ENCODE measurements around the gene ZNF124. TPM values are rescaled to one million over a fixed set of nuclear protein-coding genes. Genes with fewer than 3 reads are reported as not detected.
"Not testable (repeated sequence)": the region's sequence is repeated elsewhere in the genome, so short reads cannot be mapped to it uniquely, and the experiment has no call there.

Gene ZNF124
- polyA plus RNA-seq (ENCODE audit: insufficient read length in 10 of 10), result 1 to 10 TPM; 3.4 to 9.0 (median 6.3) TPM
- long read RNA-seq, donor 1, result 0 reads
- long read RNA-seq, donor 2, result 0 reads
- long read RNA-seq, donor 3, result 0 reads
- long read RNA-seq, donor 4, partial matches to known transcripts, result 0 of 2 reads
- long read RNA-seq, donor 4, other reads (novel, unspliced or antisense), result 0 of 2 reads
- long read RNA-seq, donor 5, partial matches to known transcripts, result 0 of 2 reads
- long read RNA-seq, donor 5, other reads (novel, unspliced or antisense), result 0 of 2 reads
- long read RNA-seq, donor 6, partial matches to known transcripts, result 0 of 1 reads
- long read RNA-seq, donor 6, other reads (novel, unspliced or antisense), result 0 of 1 reads
- long read RNA-seq, donor 7, result 0 reads
- long read RNA-seq, donor 8, result 0 reads
- long read RNA-seq, donor 9, result 0 reads

GRCh38 chr1:247171875-247172563 is at the start of gene ZNF124:
Gene ZNF124 (minus strand): TSS chr1:247172020. CDS start chr1:247171877, 143 bp downstream.
- not testable (repeated sequence) for DNase-seq

- DNase-seq, result not testable (repeated sequence)
Measured at GRCh38 chr1:247220280-247220679, 48.5 kb upstream of the ZNF124 start.

GRCh38 chr1:247218121-247218651 is 46.4 kb upstream of the ZNF124 start:
- no peak for DNase-seq

DNA sequence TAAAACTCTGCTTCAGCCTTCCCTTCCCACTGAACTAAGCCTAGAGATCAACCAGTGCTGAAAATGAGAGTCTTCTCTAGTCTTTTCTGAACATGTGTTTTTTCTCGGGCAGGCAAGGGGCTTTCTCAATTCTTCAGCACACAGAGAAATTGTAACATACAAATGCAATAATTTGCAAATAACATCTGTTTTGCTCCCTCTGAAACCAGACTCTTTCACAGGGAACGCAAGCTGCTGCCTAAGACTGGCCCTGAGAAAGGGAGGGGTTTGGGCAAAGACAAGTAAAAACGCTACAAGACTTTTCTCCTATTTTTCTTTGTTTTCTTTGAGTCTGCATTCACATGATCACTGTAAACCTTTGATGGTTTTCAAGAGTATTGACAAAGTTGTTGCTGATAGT is 44.4 kb upstream of the ZNF124 start:
- peak in 1 of 3 donors; percentile 22 for DNase-seq

DNA sequence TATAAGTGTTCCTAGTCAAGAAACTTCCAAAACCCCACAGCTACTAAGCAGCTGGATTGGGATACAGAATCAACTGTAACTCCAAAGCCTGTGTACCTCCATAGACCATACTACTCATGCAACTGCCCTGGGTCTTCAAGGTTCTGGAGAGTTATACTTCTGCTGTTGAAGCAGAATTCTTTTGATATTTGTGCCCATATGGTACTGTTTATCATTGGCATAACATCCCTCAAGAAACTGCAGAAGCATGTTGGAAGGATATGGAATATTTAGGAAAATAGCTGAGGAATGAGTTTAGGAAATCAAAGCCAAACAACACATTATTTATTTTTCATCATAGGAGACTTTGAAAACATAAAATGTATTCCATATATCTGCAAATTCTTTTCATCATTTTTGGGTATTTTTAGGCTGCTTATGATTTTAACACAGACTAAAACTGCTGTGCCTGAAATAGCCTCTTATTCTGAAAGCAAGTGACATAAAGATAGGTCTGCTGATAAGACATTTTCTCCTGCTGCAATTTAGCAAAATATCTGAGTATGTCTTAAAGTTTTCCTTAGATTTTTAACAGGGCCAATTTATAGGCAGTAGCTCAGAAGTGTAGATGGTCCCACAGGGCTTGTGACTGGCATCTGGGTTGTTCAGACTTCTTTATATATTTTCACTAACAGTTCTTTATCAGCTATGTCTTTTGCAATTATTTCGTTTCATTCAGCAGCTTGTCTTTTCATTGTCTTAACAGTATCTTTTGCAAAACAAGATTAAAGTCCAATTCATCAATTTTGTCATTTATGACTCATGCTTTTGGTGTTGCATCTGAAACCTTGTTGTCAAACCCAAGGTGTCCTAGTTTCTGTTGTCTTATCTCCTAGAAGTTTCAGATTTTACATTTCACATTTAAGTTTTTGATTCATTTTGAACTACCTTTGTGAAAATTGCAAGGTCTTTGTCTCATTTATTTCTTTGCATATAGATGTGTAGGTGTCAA is 41.1 kb upstream of the ZNF124 start:
- no peak for DNase-seq

GRCh38 chr1:247212012-247212411 is 40.2 kb upstream of the ZNF124 start:
- no peak for DNase-seq

- DNase-seq, result no peak
Measured at GRCh38 chr1:247211339-247211738, 39.5 kb upstream of the ZNF124 start.

- DNase-seq, result peak; percentile 93 to 97 (median 96)
Measured at GRCh38 chr1:247210376-247211117, 38.7 kb upstream of the ZNF124 start.

- DNase-seq, result no peak
Measured at GRCh38 chr1:247210062-247210375, 38.2 kb upstream of the ZNF124 start.

DNA sequence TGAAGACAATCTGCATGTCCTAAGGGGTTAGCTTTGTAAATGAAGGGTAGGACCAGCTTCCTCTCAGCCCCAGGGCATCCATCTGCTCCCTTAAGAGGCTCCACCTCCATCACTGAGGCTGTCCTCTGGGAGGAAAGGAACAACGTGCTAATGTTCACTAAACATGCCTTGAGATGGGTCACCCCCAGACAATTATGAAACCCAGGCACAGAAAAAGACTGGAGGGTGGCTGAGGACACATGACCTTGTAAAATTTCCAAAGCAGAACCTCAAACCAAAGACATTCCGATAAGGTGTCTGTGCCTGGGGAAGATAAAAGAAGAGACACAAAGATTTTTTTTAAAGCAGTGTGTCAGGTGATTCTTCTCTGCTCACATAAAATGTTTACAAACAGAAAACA is 37.6 kb upstream of the ZNF124 start:
- DNase-seq, result no peak

- no peak for DNase-seq
Measured at GRCh38 chr1:247204177-247204647, 32.4 kb upstream of the ZNF124 start.

- peak in 1 of 3 donors; percentile 57 for DNase-seq
Measured at GRCh38 chr1:247198781-247199180, 27.0 kb upstream of the ZNF124 start.

- DNase-seq, result no peak
Measured at GRCh38 chr1:247193958-247194357, 22.1 kb upstream of the ZNF124 start.

DNA sequence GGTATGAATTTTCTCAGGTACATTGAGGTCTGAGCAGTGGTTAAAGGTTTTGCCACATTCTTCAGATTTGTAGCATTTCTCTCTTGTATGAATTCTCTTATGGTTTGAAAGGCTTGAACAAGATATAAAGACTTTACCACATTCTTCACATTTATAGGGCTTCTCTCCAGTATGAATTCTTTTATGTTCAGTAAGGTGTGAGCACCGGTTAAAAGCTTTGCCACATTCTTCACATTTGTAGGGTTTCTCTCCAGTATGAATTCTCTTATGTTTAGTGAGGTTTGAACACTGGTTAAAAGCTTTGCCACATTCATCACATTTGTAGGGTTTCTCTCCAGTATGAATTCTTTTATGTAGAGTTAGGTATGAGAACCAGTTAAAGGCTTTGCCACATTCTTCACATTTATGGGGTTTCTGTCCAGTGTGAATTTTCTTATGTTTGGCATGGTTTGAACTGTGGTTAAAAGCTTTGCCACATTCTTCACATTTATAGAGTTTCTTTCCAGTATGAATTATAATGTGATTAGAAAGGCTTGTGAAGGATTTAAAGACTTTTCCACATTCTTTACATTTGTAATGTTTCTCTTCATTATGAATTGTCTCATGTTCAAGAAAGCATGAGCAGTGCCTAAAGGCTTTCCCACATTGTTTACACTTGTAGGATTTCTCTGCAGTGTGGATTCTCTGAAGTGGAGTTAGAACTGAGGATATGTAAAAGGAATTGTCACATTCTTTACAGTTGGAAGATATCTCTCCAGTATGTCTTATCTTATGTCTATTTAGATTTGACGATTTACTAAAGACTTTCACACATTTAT is 18.4 kb upstream of the ZNF124 start:
- no peak for DNase-seq

GRCh38 chr1:247185667-247186066 is 13.8 kb upstream of the ZNF124 start:
- no peak for DNase-seq

GRCh38 chr1:247184254-247184653 is 12.4 kb upstream of the ZNF124 start:
- DNase-seq, result no peak

- no peak for DNase-seq
Measured at GRCh38 chr1:247182994-247183393, 11.2 kb upstream of the ZNF124 start.

DNA sequence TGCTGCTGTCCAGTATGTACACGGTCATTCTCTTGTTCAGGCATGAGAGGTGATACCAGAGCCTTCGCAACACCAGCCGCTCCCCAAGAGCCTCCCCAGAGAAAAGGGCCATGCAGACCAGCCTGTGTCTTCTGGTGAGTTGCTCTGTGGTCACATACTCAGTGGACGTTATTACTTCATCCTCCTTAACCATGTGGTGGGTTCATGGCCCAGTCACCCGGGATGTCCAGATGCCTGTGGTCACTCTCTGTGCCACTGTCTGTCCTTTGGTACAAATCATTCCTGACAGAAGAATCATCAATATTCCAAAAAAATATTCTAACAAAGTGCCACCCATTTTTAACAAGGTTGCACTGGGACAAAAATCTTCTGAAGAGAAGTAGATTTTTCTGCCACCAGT is 8.8 kb upstream of the ZNF124 start:
- no peak for DNase-seq

DNA sequence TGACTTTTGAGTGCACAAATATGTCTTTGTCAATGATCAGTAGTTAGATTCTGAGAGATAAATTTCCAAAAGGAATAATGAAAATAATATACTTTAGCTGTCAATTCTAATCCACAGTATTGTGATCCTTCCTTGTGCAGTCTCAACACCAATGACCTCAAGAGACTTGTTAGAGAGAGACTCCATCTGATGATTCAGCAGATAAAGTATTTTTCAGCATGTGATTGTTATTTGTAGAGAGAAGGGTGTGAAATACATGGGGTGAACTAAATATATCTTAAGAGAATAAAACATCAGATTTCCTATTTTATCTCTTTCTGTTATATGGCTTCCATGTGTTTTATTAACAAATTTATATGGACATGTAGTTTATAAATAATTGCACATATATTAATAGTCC is 5.9 kb upstream of the ZNF124 start:
- no peak for DNase-seq

GRCh38 chr1:247175458-247175857 is 3.6 kb upstream of the ZNF124 start:
- DNase-seq, result no peak

All from muscle of back (tissue), 13 donors.